ENCODE measurements around the gene SESN1. TPM values are rescaled to one million over a fixed set of nuclear protein-coding genes. Genes with fewer than 3 reads are reported as not detected.
A peak's percentile ranks its signal among the peaks of the same experiment; 100 is the strongest.
"Not testable (repeated sequence)": the region's sequence is repeated elsewhere in the genome, so short reads cannot be mapped to it uniquely, and the experiment has no call there.

SESN1 gene
- total RNA-seq, 4 donors from 2014 or later: 10.4 to 55.9 (median 21.7) TPM

DNA sequence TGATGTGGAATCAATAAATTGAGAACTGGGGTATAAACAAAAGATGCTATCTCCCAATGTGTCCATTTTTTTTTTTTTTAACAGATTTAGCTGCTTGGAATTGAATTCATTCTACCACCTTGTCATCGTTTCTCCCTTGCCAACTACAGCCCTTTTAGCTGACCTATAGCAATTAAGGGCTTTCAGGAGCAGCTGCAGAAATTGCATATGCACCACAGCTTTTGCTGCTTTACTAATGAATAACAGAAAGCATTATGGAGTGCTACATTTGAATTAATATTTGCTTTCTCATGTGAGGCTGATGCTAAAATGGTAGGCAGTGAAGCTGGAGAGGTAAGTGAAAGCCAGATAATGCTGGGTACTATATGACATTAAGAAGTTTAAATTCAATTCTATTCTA lies 5.7 kb downstream of the SESN1 start:
- Histone ChIP-seq H3K9me3 (no peaks in the 10 kb centered on the region), H3K4me3 (no peak overlapping the region), H3K36me3 (peaks cover 0 to 4% (median 0%) of the 10 kb centered on the region in 3 donors), H3K27ac (no peak overlapping the region), H3K27me3 (no peaks in the 10 kb centered on the region), H3K4me1 (peaks cover 0 to 50% (median 0%) of the 10 kb centered on the region in 3 donors)
- no peak for DNase-seq
- intact Hi-C loops (cut with DNase I): no loop called here
- TF ChIP-seq, protein P1, sequence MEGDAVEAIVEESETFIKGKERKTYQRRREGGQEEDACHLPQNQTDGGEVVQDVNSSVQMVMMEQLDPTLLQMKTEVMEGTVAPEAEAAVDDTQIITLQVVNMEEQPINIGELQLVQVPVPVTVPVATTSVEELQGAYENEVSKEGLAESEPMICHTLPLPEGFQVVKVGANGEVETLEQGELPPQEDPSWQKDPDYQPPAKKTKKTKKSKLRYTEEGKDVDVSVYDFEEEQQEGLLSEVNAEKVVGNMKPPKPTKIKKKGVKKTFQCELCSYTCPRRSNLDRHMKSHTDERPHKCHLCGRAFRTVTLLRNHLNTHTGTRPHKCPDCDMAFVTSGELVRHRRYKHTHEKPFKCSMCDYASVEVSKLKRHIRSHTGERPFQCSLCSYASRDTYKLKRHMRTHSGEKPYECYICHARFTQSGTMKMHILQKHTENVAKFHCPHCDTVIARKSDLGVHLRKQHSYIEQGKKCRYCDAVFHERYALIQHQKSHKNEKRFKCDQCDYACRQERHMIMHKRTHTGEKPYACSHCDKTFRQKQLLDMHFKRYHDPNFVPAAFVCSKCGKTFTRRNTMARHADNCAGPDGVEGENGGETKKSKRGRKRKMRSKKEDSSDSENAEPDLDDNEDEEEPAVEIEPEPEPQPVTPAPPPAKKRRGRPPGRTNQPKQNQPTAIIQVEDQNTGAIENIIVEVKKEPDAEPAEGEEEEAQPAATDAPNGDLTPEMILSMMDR (IDR thresholded peaks at IDR 0.05): no peak
- no peak for TF ChIP-seq POLR2A (IDR thresholded peaks at IDR 0.05)
- 63 to 74% methylated on average over 1 of the region's 1 CpG for WGBS, 2 donors

DNA sequence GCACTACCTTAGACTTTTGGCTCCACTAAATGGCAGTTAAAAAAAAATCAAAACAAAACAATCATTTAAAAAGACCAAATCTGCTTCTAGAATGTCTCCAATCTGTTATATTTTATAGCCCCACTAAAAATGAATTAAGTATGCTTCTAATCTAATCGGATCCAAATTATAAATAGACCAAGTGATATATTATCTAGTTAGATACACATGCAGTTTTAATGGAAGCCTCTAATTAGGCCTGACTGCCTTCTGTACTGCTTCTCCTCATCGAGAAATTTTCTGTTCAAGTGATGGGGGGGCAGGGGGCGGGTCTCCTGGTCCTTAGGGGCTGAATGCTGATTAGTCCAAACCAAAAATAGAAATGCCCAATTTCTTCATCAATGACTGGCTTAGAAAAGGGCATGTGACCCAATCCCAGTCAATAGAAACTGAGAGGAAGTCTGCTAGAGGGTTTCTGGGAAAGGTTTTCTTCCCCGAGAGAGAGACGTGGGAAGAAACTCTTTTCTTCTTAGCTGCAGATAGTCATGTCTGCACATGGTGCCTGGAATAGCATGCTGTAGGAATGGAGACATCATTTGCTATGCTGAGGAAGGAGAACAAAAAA lies 6.9 kb downstream of the SESN1 start:
- no peak overlapping the region for H3K4me3 ChIP-seq
- H3K27me3 ChIP-seq: no peaks in the 10 kb centered on the region
- H3K36me3 ChIP-seq: peaks cover 0 to 4% (median 0%) of the 10 kb centered on the region in 3 donors
- intact Hi-C loops (cut with DNase I): no loop called here
- WGBS, 2 donors: 64 to 69% methylated on average over 5 of the region's 5 CpGs
- peak overlapping the region in 1 of 4 donors; percentile 18 for H3K27ac ChIP-seq
- no peak for DNase-seq
- TF ChIP-seq, protein P1 (IDR thresholded peaks at IDR 0.05): no peak
- no peak for TF ChIP-seq POLR2A (IDR thresholded peaks at IDR 0.05)
- H3K4me1 ChIP-seq: peaks cover 0 to 39% (median 0%) of the 10 kb centered on the region in 3 donors
- no peaks in the 10 kb centered on the region for H3K9me3 ChIP-seq

DNA sequence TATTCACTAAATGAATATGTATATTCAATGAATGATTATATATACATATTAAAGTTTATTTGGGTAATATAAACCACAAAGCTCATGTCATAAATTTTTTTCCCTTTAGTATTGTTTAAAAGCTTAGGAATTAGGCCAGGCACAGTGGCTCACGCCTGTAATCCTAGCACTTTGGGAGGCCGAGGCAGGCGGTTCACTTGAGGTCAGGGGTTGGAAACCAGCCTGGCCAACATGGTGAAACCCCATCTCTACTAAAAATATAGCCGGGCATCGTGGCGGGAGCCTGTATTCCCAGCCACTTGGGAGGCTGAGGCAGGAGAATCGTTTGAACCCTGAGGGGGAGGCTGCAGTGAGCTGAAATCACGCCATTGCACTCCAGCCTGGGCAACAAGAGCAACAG lies 10.5 kb downstream of the SESN1 start:
- H3K27ac ChIP-seq; H3K9me3 ChIP-seq; DNase-seq; H3K36me3 ChIP-seq; H3K4me3 ChIP-seq; intact Hi-C loops (cut with DNase I); H3K27me3 ChIP-seq: not testable (repeated sequence)
- WGBS, 2 donors: 92% methylated on average over 7 of the region's 8 CpGs
- peaks cover 3 to 32% (median 7%) of the 10 kb centered on the region in 3 donors for H3K4me1 ChIP-seq

DNA sequence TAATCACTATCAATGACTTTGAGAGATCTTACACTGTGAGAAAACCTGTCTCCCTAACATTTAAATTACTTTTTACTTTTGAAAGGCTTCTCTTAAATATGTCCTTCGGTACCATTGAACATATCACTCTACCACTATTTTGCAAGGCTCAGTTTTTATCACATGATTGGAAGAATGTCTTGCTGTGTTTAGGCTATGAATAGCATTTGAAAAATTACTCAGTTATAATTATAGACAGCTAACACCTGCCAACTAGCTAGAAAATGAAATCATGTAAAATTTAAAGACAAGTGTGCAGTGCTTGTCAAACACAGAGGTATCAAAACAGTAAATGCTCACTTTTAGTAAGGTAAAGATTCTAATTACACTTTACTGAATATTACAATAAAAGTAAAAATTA lies 11.0 kb downstream of the SESN1 start:
- TF ChIP-seq, protein P1 (IDR thresholded peaks at IDR 0.05): no peak
- no peak for TF ChIP-seq POLR2A (IDR thresholded peaks at IDR 0.05)
- peaks cover 3 to 30% (median 7%) of the 10 kb centered on the region in 3 donors for H3K4me1 ChIP-seq
- no peak overlapping the region for H3K4me3 ChIP-seq
- no peak overlapping the region for H3K27ac ChIP-seq
- DNase-seq: no peak
- H3K27me3 ChIP-seq: no peaks in the 10 kb centered on the region
- H3K9me3 ChIP-seq: no peaks in the 10 kb centered on the region
- 75 to 89% methylated on average over 1 of the region's 1 CpG for WGBS, 2 donors
- intact Hi-C loops (cut with DNase I): no loop called here
- H3K36me3 ChIP-seq: peaks cover 0 to 4% (median 0%) of the 10 kb centered on the region in 3 donors

DNA sequence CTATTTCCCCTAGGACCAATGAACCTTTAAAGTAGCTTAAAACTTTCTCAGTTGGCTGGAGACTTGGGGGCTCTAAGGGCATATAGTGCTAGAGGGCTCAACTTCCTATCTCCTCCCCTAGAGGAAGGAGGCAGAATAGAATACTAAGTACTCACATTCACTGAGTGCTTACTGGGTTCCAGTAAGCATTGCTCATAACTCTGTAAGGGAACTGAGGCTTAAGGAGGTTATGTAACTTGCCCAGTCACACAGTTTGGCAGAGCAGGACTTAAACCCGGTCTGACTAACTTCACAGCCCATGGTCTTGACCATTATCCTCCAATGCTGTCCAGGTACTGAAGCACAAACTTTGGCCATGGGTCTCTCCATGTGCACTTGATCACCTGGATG lies 12.5 kb downstream of the SESN1 start:
- intact Hi-C loops (cut with DNase I): no loop called here
- TF ChIP-seq POLR2A (IDR thresholded peaks at IDR 0.05): no peak
- TF ChIP-seq, protein P1 (IDR thresholded peaks at IDR 0.05): peak in 1 of 6 experiments; percentile 55
- Histone ChIP-seq H3K4me1 (peaks cover 3 to 30% (median 7%) of the 10 kb centered on the region in 3 donors), H3K36me3 (peaks cover 0 to 4% (median 0%) of the 10 kb centered on the region in 3 donors), H3K27ac (peak overlapping the region in 3 of 4 donors; percentile 6 to 13 (median 11)), H3K4me3 (no peak overlapping the region), H3K27me3 (no peaks in the 10 kb centered on the region), H3K9me3 (no peaks in the 10 kb centered on the region)
- 63 to 64% methylated on average over 1 of the region's 1 CpG for WGBS, 2 donors
- no peak for DNase-seq
